H1 (cell line): ENCODE data around the gene GID4. TPM values are rescaled to one million over a fixed set of nuclear protein-coding genes. Genes with fewer than 3 reads are reported as not detected.

Experiments
- CTCF ChIA-PET: fragments of 300-600 bp; sonication (Branson Sonifier 250); formaldehyde crosslinking; loops from one replicate; lab custom pipeline; 2021; ENCODE audit not compliant: partially characterized antibody; lab: Charles Lee
- POLR2A ChIA-PET: fragments of 300-600 bp; sonication (Branson Sonifier 250); formaldehyde crosslinking; loops from one replicate; lab custom pipeline; 2021; ENCODE audit warnings: inconsistent platforms; ENCODE audit not compliant: partially characterized antibody; lab: Charles Lee
- DNase-seq, 2 experiments: peaks; one replicate each; pipeline versions ENCODE4 v3.0.0 to v3.0.0-alpha.2; 2010 to 2022; ENCODE audit warnings: low spot score in 2 of 2, low read depth in 1 of 2, mixed read lengths in 1 of 2
- FAIRE-seq: peaks from 2 replicates; lab custom pipeline; 2011; peaks lifted over from hg19 to GRCh38; lab: Jason Lieb, UNC
- H2AFZ ChIP-seq: 2 replicates; pipeline ENCODE4 v1.8.1; 2012; ENCODE audit warnings: low read length, inconsistent platforms
- H2AK5ac ChIP-seq: 2 replicates; pipeline ENCODE4 v1.6.1; 2013; ENCODE audit warnings: low read depth, low read length
- H2BK120ac ChIP-seq: replicated peaks from 2 replicates; pipeline ENCODE3; 2013; ENCODE audit warnings: low read depth, low read length, inconsistent platforms
- H2BK12ac ChIP-seq: 2 replicates; pipeline ENCODE4 v1.6.1; 2013; ENCODE audit warnings: low read depth, low read length
- H2BK15ac ChIP-seq: 2 replicates; pipeline ENCODE4 v1.6.1; 2013; ENCODE audit warnings: low read length
- H2BK20ac ChIP-seq: 2 replicates; pipeline ENCODE4 v1.6.1; 2013; ENCODE audit warnings: low read length
- H2BK5ac ChIP-seq: 2 replicates; pipeline ENCODE4 v1.6.1; 2013; ENCODE audit warnings: low read depth, low read length
- H3K14ac ChIP-seq: 2 replicates; pipeline ENCODE4 v1.6.1; 2013; ENCODE audit warnings: inconsistent platforms; ENCODE audit not compliant: insufficient read length
- H3K18ac ChIP-seq: 2 replicates; pipeline ENCODE4 v1.6.1; 2013; ENCODE audit warnings: low read length; ENCODE audit errors: extremely low read depth
- H3K23ac ChIP-seq: 2 replicates; pipeline ENCODE4 v1.6.1; 2013; ENCODE audit warnings: inconsistent platforms; ENCODE audit not compliant: insufficient read length
- H3K23me2 ChIP-seq: 2 replicates; pipeline ENCODE4 v1.6.1; 2013; ENCODE audit warnings: low read depth, low read length
- H3K27ac ChIP-seq: 2 replicates; pipeline ENCODE4 v1.6.1; 2011; ENCODE audit warnings: low read depth, low read length, inconsistent platforms
- H3K27me3 ChIP-seq, 4 experiments: replicated peaks in 1 of 4; 1 replicate in 1 of 4; 2 replicates in 3 of 4; pipeline versions ENCODE4 v1.6.1 to v1.8.1; 2011 to 2013; ENCODE audit warnings: low read length in 3 of 4, mild to moderate bottlenecking in 3 of 4, inconsistent platforms in 2 of 4, mixed read lengths in 2 of 4, moderate library complexity in 1 of 4; ENCODE audit not compliant: control insufficient read depth in 3 of 4, insufficient read depth in 3 of 4; ENCODE audit errors: extremely low read depth in 1 of 4
- H3K36me3 ChIP-seq, 4 experiments: 2 replicates each; pipeline versions ENCODE4 v1.6.1 to v1.8.1; 2011 to 2013; ENCODE audit warnings: mild to moderate bottlenecking in 4 of 4, low read length in 3 of 4, moderate library complexity in 2 of 4, control low read depth in 1 of 4, inconsistent platforms in 1 of 4; ENCODE audit not compliant: insufficient read depth in 4 of 4, control insufficient read depth in 2 of 4
- H3K4ac ChIP-seq: replicated peaks from 2 replicates; pipeline ENCODE3; 2013; ENCODE audit warnings: low read length, low read depth, mixed read lengths, inconsistent platforms; ENCODE audit not compliant: insufficient read length
- H3K4me1 ChIP-seq, 4 experiments: replicated peaks in 1 of 4; 1 replicate in 1 of 4; 2 replicates in 3 of 4; pipeline versions ENCODE4 v1.6.1 to v1.8.1; 2011 to 2013; ENCODE audit warnings: low read length in 3 of 4, inconsistent platforms in 2 of 4, mixed read lengths in 1 of 4; ENCODE audit not compliant: insufficient read depth in 4 of 4, control insufficient read depth in 3 of 4
- H3K4me2 ChIP-seq, 2 experiments: 2 replicates each; pipeline versions ENCODE4 v1.6.1 to v1.8.1; 2011 to 2013; ENCODE audit warnings: low read depth in 2 of 2, low read length in 2 of 2, control low read depth in 1 of 2, inconsistent platforms in 1 of 2, mild to moderate bottlenecking in 1 of 2; ENCODE audit not compliant: insufficient read depth in 1 of 2
- H3K4me3 ChIP-seq, 4 experiments: fragments of 200-600, 300-600 bp in 1 of 4; sonication (generic), shearing (Covaris generic), sonication (Bioruptor Twin) in 1 of 4; 2 replicates each; pipeline versions ENCODE4 v1.5.1 to v1.8.1; 2011 to 2016; ENCODE audit warnings: low read length in 4 of 4, low read depth in 3 of 4, control low read depth in 2 of 4, inconsistent platforms in 2 of 4, mild to moderate bottlenecking in 2 of 4, mixed read lengths in 1 of 4, moderate library complexity in 1 of 4; ENCODE audit not compliant: insufficient read depth in 2 of 4; ENCODE audit errors: extremely low read depth in 1 of 4
- H3K56ac ChIP-seq: replicated peaks from 2 replicates; pipeline ENCODE3; 2013; ENCODE audit warnings: low read depth, mild to moderate bottlenecking, mixed read lengths, low read length, inconsistent platforms; ENCODE audit not compliant: insufficient read length
- H3K79me1 ChIP-seq: 2 replicates; pipeline ENCODE4 v1.6.1; 2013; ENCODE audit warnings: low read depth, low read length, control low read depth
- H3K79me2 ChIP-seq, 2 experiments: 2 replicates each; pipeline versions ENCODE4 v1.6.1 to v1.8.1; 2012 to 2013; ENCODE audit warnings: low read length in 2 of 2, mild to moderate bottlenecking in 2 of 2, inconsistent platforms in 1 of 2; ENCODE audit not compliant: insufficient read depth in 2 of 2, control insufficient read depth in 1 of 2
- H3K9ac ChIP-seq, 4 experiments: replicated peaks in 1 of 4; 1 replicate in 1 of 4; 2 replicates in 3 of 4; pipeline versions ENCODE4 v1.6.1 to v1.8.1; 2011 to 2013; ENCODE audit warnings: low read depth in 3 of 4, low read length in 3 of 4, control low read depth in 2 of 4, mild to moderate bottlenecking in 2 of 4, moderate library complexity in 2 of 4, inconsistent platforms in 1 of 4; ENCODE audit errors: extremely low read depth in 1 of 4
- H3K9me3 ChIP-seq, 2 experiments: 2 replicates each; pipeline versions ENCODE4 v1.6.1 to v1.8.1; 2012 to 2013; ENCODE audit warnings: mild to moderate bottlenecking in 2 of 2, moderate library complexity in 2 of 2, control low read depth in 1 of 2, inconsistent platforms in 1 of 2, low read depth in 1 of 2, low read length in 1 of 2, mixed read lengths in 1 of 2; ENCODE audit not compliant: insufficient read depth in 2 of 2
- H4K20me1 ChIP-seq, 2 experiments: replicated peaks in 1 of 2; 2 replicates each; pipeline versions ENCODE3 to v1.8.1; 2011 to 2013; ENCODE audit warnings: inconsistent platforms in 2 of 2, low read length in 2 of 2, mild to moderate bottlenecking in 1 of 2; ENCODE audit not compliant: insufficient read depth in 2 of 2, control insufficient read depth in 1 of 2
- H4K5ac ChIP-seq: 2 replicates; pipeline ENCODE4 v1.6.1; 2013; ENCODE audit warnings: low read length, low read depth, mixed read lengths, inconsistent platforms; ENCODE audit not compliant: insufficient read length
- H4K8ac ChIP-seq: 2 replicates; pipeline ENCODE4 v1.8.0; 2013; ENCODE audit warnings: mild to moderate bottlenecking, moderate library complexity, low read length, inconsistent platforms; ENCODE audit not compliant: insufficient read depth; ENCODE audit errors: extremely low read depth
- H4K91ac ChIP-seq: replicated peaks from 2 replicates; pipeline ENCODE3; 2013; ENCODE audit warnings: low read length, mixed read lengths, inconsistent platforms; ENCODE audit not compliant: insufficient read length
- ATF3 ChIP-seq: IDR thresholded peaks from 2 replicates; pipeline ENCODE4 v1.6.1; 2011; ENCODE audit warnings: low read depth, mild to moderate bottlenecking, low read length; ENCODE audit not compliant: insufficient read depth
- BACH1 ChIP-seq: IDR thresholded peaks from 2 replicates; pipeline ENCODE4 v1.6.1; 2012; ENCODE audit warnings: low read length, improper control_type of control experiment
- CHD2 ChIP-seq: IDR thresholded peaks from 2 replicates; pipeline ENCODE4 v1.6.1; 2012; ENCODE audit warnings: low read length, improper control_type of control experiment
- CTBP2 ChIP-seq: IDR thresholded peaks from 2 replicates; pipeline ENCODE4 v1.7.0; 2011; ENCODE audit warnings: borderline replicate concordance, mild to moderate bottlenecking, moderate library complexity, mixed read lengths, low read length; ENCODE audit not compliant: insufficient read depth, insufficient read length
- EGR1 ChIP-seq: IDR thresholded peaks from 2 replicates; pipeline ENCODE4 v1.6.1; 2011; ENCODE audit warnings: low read depth, low read length, borderline replicate concordance
- FOSL1 ChIP-seq: IDR thresholded peaks from 2 replicates; pipeline ENCODE4 v1.6.1; 2011; ENCODE audit warnings: mild to moderate bottlenecking, low read depth, low read length, moderate library complexity; ENCODE audit not compliant: insufficient read depth
- GTF2F1 ChIP-seq: IDR thresholded peaks from 2 replicates; pipeline ENCODE4 v1.6.1; 2012; ENCODE audit warnings: low read depth, low read length, improper control_type of control experiment, borderline replicate concordance
- KDM4A ChIP-seq: IDR thresholded peaks from one replicate; pipeline ENCODE4 v1.7.1; 2012; ENCODE audit warnings: low read depth, mild to moderate bottlenecking, moderate library complexity, low read length, inconsistent platforms; ENCODE audit not compliant: severe bottlenecking
- MAFK ChIP-seq: IDR thresholded peaks from 2 replicates; pipeline ENCODE4 v1.6.1; 2012; ENCODE audit warnings: low read depth, mild to moderate bottlenecking, improper control_type of control experiment, low read length
- RFX5 ChIP-seq: IDR thresholded peaks from 2 replicates; pipeline ENCODE4 v1.6.1; 2011; ENCODE audit warnings: low read depth, low read length, improper control_type of control experiment, borderline replicate concordance
- SP4 ChIP-seq: IDR thresholded peaks from 2 replicates; pipeline ENCODE4 v1.6.1; 2012; ENCODE audit warnings: low read length, inconsistent platforms
- TAF7 ChIP-seq: optimal IDR thresholded peaks from 2 replicates; pipeline ENCODE3; 2011; ENCODE audit warnings: low read depth, mild to moderate bottlenecking, inconsistent platforms, low read length, moderate library complexity, borderline replicate concordance
- YY1 ChIP-seq: IDR thresholded peaks from 2 replicates; pipeline ENCODE4 v1.6.1; 2011; ENCODE audit warnings: low read depth, mild to moderate bottlenecking, low read length
- WGBS, 2 experiments: shearing (Covaris generic) in 1 of 2; methylation state at CpG; one replicate each; pipeline versions ENCODE4 v1.1.6 to v1.1.7; 2013 to 2015; ENCODE audit warnings: low lambda C conversion rate in 2 of 2, mixed read lengths in 2 of 2, inconsistent platforms in 1 of 2, low coverage in 1 of 2, missing lambda C conversion rate in 1 of 2; ENCODE audit not compliant: insufficient replicate concordance in 2 of 2, insufficient coverage in 1 of 2, insufficient read length in 1 of 2; ENCODE audit errors: extremely low coverage in 1 of 2, missing lambda C conversion rate in 1 of 2; 5-methylcytosine and 5-hydroxymethylcytosine counted together
- polyA plus RNA-seq, 7 experiments: library from polyadenylated mRNA; depleted of rRNA in 3 of 7; stranded (reverse) in 5 of 7; unstranded in 2 of 7; fragments of >200 nt in 5 of 7; fragments of 200-250 nt in 2 of 7; gene quantifications; 1 replicate in 5 of 7; 2 replicates in 1 of 7; 4 replicates in 1 of 7; pipeline versions ENCODE4 v1.2.1 to v1.2.3, GENCODE V29; 2011 to 2013; ENCODE audit warnings: missing spikeins in 2 of 7, mixed read lengths in 2 of 7
- total RNA-seq: library from RNA; stranded (reverse); fragmentation: NEBNext Ultra II Directional; extraction: Animal tissue kit (Norgen Biotek cat#: 25700); gene quantifications from 2 replicates; pipeline ENCODE4 v1.2.1, GENCODE V29; 2021

GID4 gene
- total and polyA plus RNA-seq, 2 of the 8 experiments (the other 6 are each of a cell fraction or from before 2014, with no cell fraction given): 5.6 to 15.0 TPM

DNA sequence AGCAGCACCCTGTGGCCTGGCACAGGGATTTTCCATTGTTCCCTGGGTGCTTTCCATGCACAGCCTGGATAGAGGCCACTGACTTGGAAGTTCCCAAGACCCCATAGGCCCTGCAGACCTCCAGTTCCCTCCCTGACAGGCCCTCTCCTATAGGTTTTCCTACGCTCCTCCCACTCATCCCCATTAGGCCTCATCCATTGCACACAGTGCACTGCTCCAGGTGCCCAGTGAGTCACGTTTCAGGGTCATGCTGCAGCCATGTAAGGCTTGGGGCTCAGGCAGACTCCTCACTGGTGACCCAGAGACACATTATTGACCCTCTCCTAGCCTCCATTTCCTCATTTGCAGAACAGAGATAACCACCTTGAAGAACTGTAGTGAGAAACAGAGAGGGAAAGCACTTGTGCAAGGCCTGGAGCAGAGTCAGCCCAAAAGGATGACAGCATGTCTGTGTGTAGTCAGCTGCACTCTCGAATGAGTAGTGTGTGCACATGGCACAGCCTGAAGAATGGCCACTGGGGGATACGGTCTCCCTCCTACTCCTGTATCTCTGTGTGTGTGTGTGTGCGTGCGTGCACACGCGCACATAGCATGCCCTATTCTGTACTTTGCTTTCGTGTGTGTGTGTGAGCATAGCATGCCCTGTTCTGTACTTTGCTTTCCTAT lies 39.7 kb upstream of the GID4 start:
- 84% methylated on average over 9 of the region's 9 CpGs; no CpG with 5 or more reads in 1 of the 2 experiments for WGBS, 2 experiments
- no peak overlapping the region for H2BK5ac ChIP-seq
- no peak overlapping the region for H3K27ac ChIP-seq
- H3K9ac ChIP-seq: no peak overlapping the region
- no peak overlapping the region for H3K18ac ChIP-seq
- H3K4ac ChIP-seq: no peak overlapping the region
- H2AFZ ChIP-seq: no peak overlapping the region
- no peak overlapping the region for H2BK12ac ChIP-seq
- POLR2A ChIA-PET: interaction anchor here (0.8 kb wide), 1 partner anchor 39 kb away, joined by 3 read pairs; the partner anchor contains the start of gene ATPAF2
- no peak for DNase-seq
- 0 out of 2 replicates have a peak overlapping the region, but pooled peaks have one; percentile 11 for H4K8ac ChIP-seq
- no peaks in the 10 kb centered on the region for H3K27me3 ChIP-seq
- H3K23me2 ChIP-seq: no peaks in the 10 kb centered on the region; the same call in 1 of the 2 replicates
- no peak overlapping the region for H2AK5ac ChIP-seq
- H2BK20ac ChIP-seq: no peak overlapping the region
- no peaks in the 10 kb centered on the region for H3K36me3 ChIP-seq
- no peak overlapping the region for H2BK120ac ChIP-seq
- no peak overlapping the region for H4K5ac ChIP-seq
- FAIRE-seq: no peak
- H3K4me1 ChIP-seq: peaks cover 0 to under 1% (median 0%) of the 10 kb centered on the region in 4 experiments; a peak in 2 of 7 replicates
- H3K56ac ChIP-seq: no peak overlapping the region
- H3K4me2 ChIP-seq: no peak overlapping the region
- no peak overlapping the region for H3K23ac ChIP-seq
- H4K91ac ChIP-seq: no peak overlapping the region
- no peaks in the 10 kb centered on the region for H3K79me2 ChIP-seq
- CTCF ChIA-PET: interaction anchor here (1.1 to 3.2 kb wide), 2 partner anchors 14 to 16 kb away, joined by 3 to 12 read pairs; no protein-coding TSS in a partner anchor
- no peak overlapping the region for H2BK15ac ChIP-seq
- H3K9me3 ChIP-seq: no peaks in the 10 kb centered on the region
- H4K20me1 ChIP-seq: peaks cover 0 to 5% of the 10 kb centered on the region in 2 experiments
- no peaks in the 10 kb centered on the region for H3K79me1 ChIP-seq
- no peak overlapping the region for H3K4me3 ChIP-seq
- H3K14ac ChIP-seq: no peak overlapping the region
- no peak for TF ChIP-seq ATF3
- no peak for TF ChIP-seq CTBP2
- TF ChIP-seq KDM4A: no peak
- TF ChIP-seq GTF2F1: no peak
- TF ChIP-seq SP4: no peak
- no peak for TF ChIP-seq MAFK
- TF ChIP-seq RFX5: no peak
- no peak for TF ChIP-seq YY1
- no peak for TF ChIP-seq FOSL1
- no peak for TF ChIP-seq BACH1
- TF ChIP-seq EGR1: no peak
- no peak for TF ChIP-seq TAF7
- no peak for TF ChIP-seq CHD2
